Measurements from ENCODE around the gene DNAAF2. TPM values are rescaled to one million over a fixed set of nuclear protein-coding genes. Genes with fewer than 3 reads are reported as not detected.

The DNAAF2 gene
- total and polyA plus RNA-seq, 2 of the 8 experiments (the other 6 are each of a cell fraction or from before 2014, with no cell fraction given) = 12.2 to 30.0 TPM

GRCh38 chr14:49673586-49673985 is 38.5 kb upstream of the DNAAF2 start:
- H3K23me2 ChIP-seq (ENCODE audit: low read depth, low read length) = no peaks in the 10 kb centered on the region
- no peak overlapping the region for H2AK5ac ChIP-seq (ENCODE audit: low read depth, low read length)
- H4K5ac ChIP-seq (ENCODE audit: insufficient read length, low read depth, low read length) = no peak overlapping the region
- no peaks in the 10 kb centered on the region for H3K9me3 ChIP-seq (ENCODE audit: insufficient read depth in 2 of 2, low read depth in 1 of 2, low read length in 1 of 2)
- no peak overlapping the region for H2BK15ac ChIP-seq (ENCODE audit: low read length)
- ChIA-PET CTCF (ENCODE audit: partially characterized antibody) (interaction anchor here (0.5 kb wide), 1 partner anchor 17 kb away, joined by 4 read pairs; no protein-coding TSS in a partner anchor), POLR2A (ENCODE audit: partially characterized antibody) (no interaction called here)
- H3K27me3 ChIP-seq (replicated peaks in 1 of 4; ENCODE audit: control insufficient read depth in 3 of 4, extremely low read depth in 1 of 4, insufficient read depth in 3 of 4, low read length in 3 of 4) = no peaks in the 10 kb centered on the region
- H3K9ac ChIP-seq (replicated peaks in 1 of 4; ENCODE audit: extremely low read depth in 1 of 4, low read depth in 3 of 4, low read length in 3 of 4) = no peak overlapping the region
- no peaks in the 10 kb centered on the region for H3K4me1 ChIP-seq (replicated peaks in 1 of 4; ENCODE audit: control insufficient read depth in 3 of 4, insufficient read depth in 4 of 4, low read length in 3 of 4)
- H3K4me2 ChIP-seq (ENCODE audit: insufficient read depth in 1 of 2, low read depth in 2 of 2, low read length in 2 of 2) = no peak overlapping the region
- 87% methylated on average over 2 of the region's 2 CpGs; no CpG with 5 or more reads in 1 of the 2 experiments for WGBS, 2 experiments (ENCODE audit: extremely low coverage in 1 of 2, insufficient coverage in 1 of 2, insufficient read length in 1 of 2, insufficient replicate concordance in 2 of 2, low coverage in 1 of 2, low lambda C conversion rate in 2 of 2, missing lambda C conversion rate in 1 of 2)
- no peak for DNase-seq (ENCODE audit: low read depth in 1 of 2, low spot score in 2 of 2)
- no peak for FAIRE-seq
- no peak overlapping the region for H4K8ac ChIP-seq (ENCODE audit: extremely low read depth, insufficient read depth, low read length)
- no peak overlapping the region for H2AFZ ChIP-seq (ENCODE audit: low read length)
- no peak overlapping the region for H3K23ac ChIP-seq (ENCODE audit: insufficient read length)
- H3K14ac ChIP-seq (ENCODE audit: insufficient read length) = no peak overlapping the region
- no peak overlapping the region for H3K18ac ChIP-seq (ENCODE audit: extremely low read depth, low read length)
- no peak overlapping the region for H2BK12ac ChIP-seq (ENCODE audit: low read depth, low read length)
- H3K56ac ChIP-seq (replicated peaks; ENCODE audit: insufficient read length, low read depth, low read length) = no peak overlapping the region
- H3K27ac ChIP-seq (ENCODE audit: low read depth, low read length) = no peak overlapping the region
- H3K36me3 ChIP-seq (ENCODE audit: control insufficient read depth in 2 of 4, insufficient read depth in 4 of 4, low read length in 3 of 4) = peaks cover 0 to 41% (median 19%) of the 10 kb centered on the region in 4 experiments; a peak in 7 of 8 replicates
- no peak overlapping the region for H4K91ac ChIP-seq (replicated peaks; ENCODE audit: insufficient read length, low read length)
- H3K79me2 ChIP-seq (ENCODE audit: control insufficient read depth in 1 of 2, insufficient read depth in 2 of 2, low read length in 2 of 2) = no peaks in the 10 kb centered on the region
- no peak overlapping the region for H3K4me3 ChIP-seq (ENCODE audit: extremely low read depth in 1 of 4, insufficient read depth in 2 of 4, low read depth in 3 of 4, low read length in 4 of 4)
- H2BK5ac ChIP-seq (ENCODE audit: low read depth, low read length) = no peak overlapping the region
- H3K4ac ChIP-seq (replicated peaks; ENCODE audit: insufficient read length, low read depth, low read length) = no peak overlapping the region
- H4K20me1 ChIP-seq (replicated peaks in 1 of 2; ENCODE audit: control insufficient read depth in 1 of 2, insufficient read depth in 2 of 2, low read length in 2 of 2) = peaks cover 0 to 4% of the 10 kb centered on the region in 2 experiments
- H3K79me1 ChIP-seq (ENCODE audit: low read depth, low read length) = no peaks in the 10 kb centered on the region
- no peak overlapping the region for H2BK120ac ChIP-seq (replicated peaks; ENCODE audit: low read depth, low read length)
- no peak overlapping the region for H2BK20ac ChIP-seq (ENCODE audit: low read length)
- TF ChIP-seq SP1 (IDR thresholded peaks at IDR 0.05; ENCODE audit: low read depth, low read length) (no peak), ASH2L (IDR thresholded peaks at IDR 0.05; ENCODE audit: low read length) (no peak), SRF (IDR thresholded peaks at IDR 0.05; ENCODE audit: low read depth, low read length) (no peak), SAP30 (IDR thresholded peaks at IDR 0.05; ENCODE audit: insufficient read depth, insufficient replicate concordance, low read length) (no peak), CTBP2 (IDR thresholded peaks at IDR 0.05; ENCODE audit: borderline replicate concordance, insufficient read depth, insufficient read length, low read length) (no peak), KDM1A (IDR thresholded peaks at IDR 0.05; ENCODE audit: borderline replicate concordance, low read length) (no peak), RBBP5 (IDR thresholded peaks at IDR 0.05; ENCODE audit: borderline replicate concordance, low read depth, low read length) (no peak), BACH1 (IDR thresholded peaks at IDR 0.05; ENCODE audit: low read length) (no peak), EP300 (IDR thresholded peaks at IDR 0.05; ENCODE audit: borderline replicate concordance in 1 of 2, low read depth in 2 of 2, low read length in 2 of 2) (no peak), ATF2 (IDR thresholded peaks at IDR 0.05; ENCODE audit: low read length) (no peak), TBP (IDR thresholded peaks at IDR 0.05; ENCODE audit: low read depth, low read length) (no peak)

All from H1 (cell line).